Heart left ventricle (tissue), 16 donors: ENCODE measurements around the gene KIAA1217. TPM values are rescaled to one million over a fixed set of nuclear protein-coding genes. Genes with fewer than 3 reads are reported as not detected.

Experiments
- ATAC-seq, 4 donors: fragments of 200-7000 bp; cut with Tn5 transposase; one replicate each; pipeline ENCODE4 v1.9.1; 2020 to 2022; ENCODE audit warnings: moderate library complexity in 4 of 4, mild to moderate bottlenecking in 3 of 4, moderate number of reproducible peaks in 1 of 4
- DNase-seq, 5 donors: peaks; one replicate each; pipeline ENCODE4 v3.0.0-alpha.2; 2020
- H3K27ac ChIP-seq, 12 donors: fragments of 200-600 bp; sonication (generic) in 4 of 12; one replicate each; pipeline versions ENCODE4 v1.5.0 to v1.8.0; 2016 to 2022; ENCODE audit warnings: mild to moderate bottlenecking in 2 of 12
- H3K27me3 ChIP-seq, 9 donors: fragments of 200-600 bp; sonication (generic) in 2 of 9; one replicate each; pipeline versions ENCODE4 v1.5.1 to v1.8.0; 2016 to 2022; ENCODE audit warnings: mild to moderate bottlenecking in 3 of 9
- H3K36me3 ChIP-seq, 9 donors: fragments of 200-600 bp; sonication (generic) in 2 of 9; one replicate each; pipeline versions ENCODE4 v1.5.0 to v1.8.0; 2018 to 2022; ENCODE audit warnings: mild to moderate bottlenecking in 2 of 9
- H3K4me1 ChIP-seq, 12 donors: fragments of 200-600 bp; sonication (generic) in 4 of 12; one replicate each; pipeline versions ENCODE4 v1.5.0 to v1.8.0; 2016 to 2022; ENCODE audit warnings: mild to moderate bottlenecking in 3 of 12
- H3K4me3 ChIP-seq, 12 donors: fragments of 200-600 bp; sonication (generic) in 4 of 12; one replicate each; pipeline versions ENCODE4 v1.5.0 to v1.8.0; 2017 to 2022; ENCODE audit warnings: mild to moderate bottlenecking in 9 of 12, moderate library complexity in 4 of 12
- H3K9me3 ChIP-seq, 12 donors: fragments of 200-600 bp; sonication (generic) in 4 of 12; one replicate each; pipeline versions ENCODE4 v1.5.0 to v1.8.0; 2016 to 2022; ENCODE audit warnings: mild to moderate bottlenecking in 1 of 12
- CTCF ChIP-seq, 12 donors: fragments of 200-600 bp; sonication (generic) in 4 of 12; IDR thresholded peaks; one replicate each; pipeline versions ENCODE4 v1.5.0 to v1.8.0; 2018 to 2022; ENCODE audit warnings: antibody characterized with exemption in 12 of 12, mild to moderate bottlenecking in 5 of 12
- POLR2A ChIP-seq, 2 donors: fragments of 450-650 bp; IDR thresholded peaks; one replicate each; pipeline ENCODE4 v1.6.1; 2017; ENCODE audit warnings: antibody characterized with exemption in 2 of 2, mild to moderate bottlenecking in 2 of 2, moderate library complexity in 2 of 2
- WGBS, 4 donors: extraction: QIAGEN DNeasy Blood & Tissue Kit in 2 of 4; methylation state at CpG; one replicate each; pipeline versions ENCODE4 v1.1.5 to v1.1.7; 2013 to 2018; 5-methylcytosine and 5-hydroxymethylcytosine counted together
- intact Hi-C, 10 donors: fragments of 100-400 bp; cut with DNase I; formaldehyde crosslinking; loops; one replicate each; pipeline versions ENCODE4 v1.11.1 to v1.14.2; 2022
- polyA plus RNA-seq, 2 donors: library from polyadenylated mRNA; stranded (reverse); fragments of 200-250 nt; gene quantifications; one replicate each; pipeline ENCODE4 v1.2.3, GENCODE V29; 2013
- total RNA-seq, 9 donors: library from RNA; depleted of rRNA in 2 of 9; stranded (reverse); fragments of >200 nt in 2 of 9; fragmentation: NEBNext Ultra II Directional in 3 of 9; extraction: Animal tissue kit (Norgen Biotek cat#: 25700) in 3 of 9; gene quantifications; one replicate each; pipeline versions ENCODE4 v1.1.0 to v1.2.4, GENCODE V29; 2016 to 2023
- donor health status: ischemic (EF 13 %, LVEDD 7.1; RV severe dilation, severe dysfunction).
- donor health status: healthy with polysubstance abuse.
- donor health status: DM: no; HTN: yes; CAD: no.
- donor health status: DM: no; HTN: no; CAD: no.
- donor health status: ischemic (EF 25% LVEDD 6.9; RV normal size, moderate dysfunction).
- donor health status: ischemic (EF 25% LVEDD 5.7; RV mildly dilated, moderate dysfunction).
- donor health status: healthy.
- donor health status: DM: yes; HTN: yes; CAD: no.
- donor health status: ischemic (EF 35%, LVEDD 5.7; RV mildly dilated, moderate dysfunction).
- donor health status: nonischemic (EF 11% LVEDD 7.7; RV severe dilation, severe dysfunction).
- donor health status: DM: yes; HTN: yes; CAD: no.
- donor health status: PGD.
- donor health status: ischemic (EF 29% LVEDD 5.4; RV normal size, mild dysfunction).
- donor health status: nonischemic (EF 23%, LVEDD 6.1; RV moderate dilation, normal function).

The KIAA1217 gene
- total and polyA plus RNA-seq, 11 donors: 12.7 to 66.7 (median 33.5) TPM

GRCh38 chr10:24475598-24475997, 266.7 kb downstream of the KIAA1217 start:
- intact Hi-C loops: no loop called here
- Histone ChIP-seq H3K27ac (no peak overlapping the region), H3K36me3 (peaks cover 0 to 54% (median 21%) of the 10 kb centered on the region in 9 donors), H3K4me3 (no peak overlapping the region), H3K4me1 (no peaks in the 10 kb centered on the region), H3K27me3 (no peaks in the 10 kb centered on the region), H3K9me3 (peaks cover 0 to 22% (median 0%) of the 10 kb centered on the region in 12 donors)
- no peak for ATAC-seq
- DNase-seq: no peak
- TF ChIP-seq CTCF (IDR thresholded peaks at IDR 0.05) (no peak), POLR2A (IDR thresholded peaks at IDR 0.05) (no peak)
- WGBS, 4 donors: 79 to 98% (median 97%) methylated on average over 3 of the region's 3 CpGs

GRCh38 chr10:24476913-24477701, 268.2 kb downstream of the KIAA1217 start:
- Histone ChIP-seq H3K27ac (no peak overlapping the region), H3K4me1 (no peaks in the 10 kb centered on the region), H3K4me3 (no peak overlapping the region), H3K36me3 (peaks cover 0 to 50% (median 21%) of the 10 kb centered on the region in 9 donors), H3K27me3 (no peaks in the 10 kb centered on the region), H3K9me3 (peaks cover 0 to 19% (median 0%) of the 10 kb centered on the region in 12 donors)
- ATAC-seq (no peak), DNase-seq (no peak)
- intact Hi-C loops: no loop called here
- 93 to 97% (median 95%) methylated on average over 2 of the region's 2 CpGs for WGBS, 4 donors
- no peak for TF ChIP-seq CTCF (IDR thresholded peaks at IDR 0.05)
- no peak for TF ChIP-seq POLR2A (IDR thresholded peaks at IDR 0.05)

GRCh38 chr10:24477915-24478314, 269.0 kb downstream of the KIAA1217 start:
- Histone ChIP-seq H3K4me3 (no peak overlapping the region), H3K36me3 (peaks cover 0 to 42% (median 21%) of the 10 kb centered on the region in 9 donors), H3K9me3 (peaks cover 0 to 11% (median 0%) of the 10 kb centered on the region in 12 donors), H3K27me3 (no peaks in the 10 kb centered on the region), H3K4me1 (peaks cover 0 to 3% (median 0%) of the 10 kb centered on the region in 12 donors), H3K27ac (no peak overlapping the region)
- WGBS, 4 donors: 95 to 98% (median 96%) methylated on average over 3 of the region's 3 CpGs
- TF ChIP-seq CTCF (IDR thresholded peaks at IDR 0.05) (no peak), POLR2A (IDR thresholded peaks at IDR 0.05) (no peak)
- intact Hi-C loops: no loop called here
- ATAC-seq (no peak), DNase-seq (no peak)

GRCh38 chr10:24479806-24480205, 270.9 kb downstream of the KIAA1217 start:
- no peak overlapping the region for H3K4me3 ChIP-seq
- no peak for ATAC-seq
- intact Hi-C loops: no loop called here
- whole genome bisulfite sequencing, 4 donors: 78 to 80% (median 79%) methylated on average over 4 of the region's 4 CpGs
- no peaks in the 10 kb centered on the region for H3K27me3 ChIP-seq
- H3K36me3 ChIP-seq: peaks cover 0 to 28% (median 4%) of the 10 kb centered on the region in 9 donors
- peaks cover 0 to 9% (median 0%) of the 10 kb centered on the region in 12 donors for H3K9me3 ChIP-seq
- H3K27ac ChIP-seq: no peak overlapping the region
- no peak for DNase-seq
- peaks cover 0 to 12% (median 5%) of the 10 kb centered on the region in 12 donors for H3K4me1 ChIP-seq
- no peak for TF ChIP-seq POLR2A (IDR thresholded peaks at IDR 0.05)
- TF ChIP-seq CTCF (IDR thresholded peaks at IDR 0.05): no peak
